Right ventricle myocardium superior (tissue), 1 donor: ENCODE data around the gene IL1RAPL1. TPM values are rescaled to one million over a fixed set of nuclear protein-coding genes. Genes with fewer than 3 reads are reported as not detected.

Source experiments
- ATAC-seq: fragments of 200-7000 bp; cut with Tn5 transposase; one replicate; pipeline ENCODE4 v1.9.1; 2020; ENCODE audit warnings: mild to moderate bottlenecking; ENCODE audit not compliant: poor library complexity
- DNase-seq: peaks from one replicate; pipeline ENCODE4 v3.0.0-alpha.2; 2020
- intact Hi-C: fragments of 100-400 bp; cut with DNase I; formaldehyde crosslinking; loops from one replicate; pipeline ENCODE4 v1.11.2; 2022
- total RNA-seq: library from RNA; stranded (reverse); fragmentation: NEBNext Ultra II Directional; extraction: Animal tissue kit (Norgen Biotek cat#: 25700); gene quantifications from one replicate; pipeline ENCODE4 v1.2.1, GENCODE V29; 2021
- donor health status: DM: no; HTN: yes; CAD: no; lungs with severe emphysema.

Gene IL1RAPL1
- total RNA-seq, 1 donor from 2014 or later, result 3.1 TPM

DNA sequence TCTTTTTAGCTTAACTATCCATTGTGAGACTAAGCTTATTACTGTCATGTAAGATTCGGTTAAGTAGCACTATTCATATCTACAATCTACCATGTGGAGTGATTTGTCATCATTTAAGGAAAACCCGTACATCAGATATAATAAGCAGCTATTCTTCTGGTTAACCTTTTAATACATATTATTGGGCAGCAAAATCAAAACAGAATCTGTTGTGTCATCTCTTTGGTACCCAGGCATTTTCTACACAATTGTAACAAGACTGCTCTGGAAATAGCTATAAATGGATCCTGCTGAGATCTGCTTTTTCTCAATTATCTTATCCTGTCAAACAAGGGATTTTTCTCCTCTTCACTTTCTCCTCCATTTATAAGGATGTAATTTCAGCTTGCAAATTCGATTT lies 1106.7 kb downstream of the IL1RAPL1 start:
- DNase-seq (no peak), ATAC-seq (no peak)
- intact Hi-C loops, result no loop called here

DNA sequence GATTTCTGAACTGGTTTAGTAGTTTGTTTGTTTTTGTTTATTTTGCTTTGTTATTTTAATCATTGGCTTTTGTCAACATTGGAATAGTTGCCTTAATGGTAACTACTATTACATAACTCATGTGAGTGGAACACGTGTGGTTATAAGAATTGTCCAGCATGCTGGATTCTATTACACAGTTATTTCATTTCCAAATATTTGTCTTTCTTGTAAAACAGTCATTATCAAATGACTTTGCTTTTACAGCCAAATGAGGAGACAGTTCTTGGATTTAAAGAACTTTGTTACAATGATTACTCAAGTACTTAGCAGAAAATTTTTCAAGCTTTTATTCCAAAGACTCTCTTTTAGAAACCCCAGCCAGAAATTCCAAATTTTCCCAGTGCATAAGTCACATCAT lies 1112.0 kb downstream of the IL1RAPL1 start:
- intact Hi-C loops, result no loop called here
- no peak for DNase-seq
- ATAC-seq, result no peak

DNA sequence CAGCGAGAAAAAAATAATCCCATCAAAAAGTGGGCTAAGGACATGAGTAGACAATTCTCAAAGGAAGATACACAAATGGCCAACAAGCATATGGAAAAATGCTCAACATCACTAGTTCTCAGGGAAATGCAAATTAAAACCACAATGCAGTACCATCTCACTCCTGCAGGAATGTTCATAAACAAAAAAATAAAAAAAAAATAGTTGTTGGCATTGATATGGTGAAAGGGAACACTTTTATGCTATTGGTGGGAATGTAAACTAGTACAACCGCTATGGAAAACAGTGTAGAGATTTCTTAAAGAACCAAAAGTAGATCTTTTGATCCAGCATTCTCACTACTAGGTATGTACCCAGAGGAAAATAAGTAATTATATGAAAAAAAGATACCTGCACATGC lies 1119.8 kb downstream of the IL1RAPL1 start:
- ATAC-seq (no peak), DNase-seq (no peak)
- intact Hi-C loops, result no loop called here

DNA sequence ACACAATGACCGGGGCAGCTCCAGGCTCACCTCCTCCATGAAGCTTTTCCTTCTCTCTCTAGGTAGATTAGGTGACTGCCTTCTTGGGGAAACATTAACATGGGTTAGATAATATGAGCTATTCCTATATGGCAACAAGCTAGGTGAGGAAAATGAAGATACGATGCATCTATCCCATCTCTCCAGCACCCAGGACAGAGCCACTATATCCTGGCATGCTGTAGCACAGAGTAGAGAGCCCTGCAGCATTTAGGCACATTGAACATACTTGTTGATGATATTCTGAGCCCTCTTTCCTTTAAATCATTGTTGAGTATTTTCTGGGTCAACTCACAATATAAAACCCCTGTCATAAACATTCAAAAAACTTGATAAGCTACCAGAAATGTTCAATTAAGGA lies 1133.9 kb downstream of the IL1RAPL1 start:
- ATAC-seq (no peak), DNase-seq (no peak)
- intact Hi-C loops, result no loop called here

DNA sequence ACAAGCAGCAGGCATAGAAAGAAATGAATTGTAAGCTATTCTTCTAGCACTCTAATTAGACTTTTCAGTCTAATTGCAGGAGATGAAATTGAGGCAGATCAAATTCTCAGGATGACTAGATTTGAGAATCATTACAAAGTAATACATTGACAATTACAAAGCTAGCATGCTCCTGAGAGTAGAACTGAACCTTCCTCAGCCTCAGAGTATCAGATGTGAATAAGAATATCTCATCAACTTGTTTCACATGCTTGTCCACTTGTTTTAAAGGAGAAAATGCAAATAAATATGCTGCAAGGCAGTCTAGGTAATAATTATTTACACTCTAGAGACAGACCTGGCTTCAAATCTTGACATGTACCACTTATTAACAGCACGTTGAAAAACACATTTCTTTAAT lies 1137.1 kb downstream of the IL1RAPL1 start:
- DNase-seq (no peak), ATAC-seq (no peak)
- intact Hi-C loops, result no loop called here

DNA sequence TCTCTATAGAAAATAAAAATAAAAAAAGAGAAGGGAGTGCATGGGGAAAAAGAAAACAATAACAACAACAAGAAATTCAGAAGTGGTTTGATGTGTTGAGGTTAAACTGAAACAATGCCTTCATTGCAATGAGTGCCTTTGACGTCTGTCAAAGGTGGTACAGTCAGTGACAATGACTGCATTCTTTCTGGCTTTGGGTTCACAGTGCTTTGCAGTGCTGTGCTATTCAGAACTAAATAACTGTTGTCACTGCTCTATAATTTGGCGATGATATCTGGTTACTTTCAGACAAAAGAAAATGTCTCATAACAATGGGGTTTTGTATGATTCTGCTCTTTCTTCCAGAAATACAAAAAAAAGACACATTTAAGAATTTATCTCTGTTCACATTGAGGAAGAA lies 1139.6 kb downstream of the IL1RAPL1 start:
- no peak for DNase-seq
- no peak for ATAC-seq
- intact Hi-C loops, result no loop called here

DNA sequence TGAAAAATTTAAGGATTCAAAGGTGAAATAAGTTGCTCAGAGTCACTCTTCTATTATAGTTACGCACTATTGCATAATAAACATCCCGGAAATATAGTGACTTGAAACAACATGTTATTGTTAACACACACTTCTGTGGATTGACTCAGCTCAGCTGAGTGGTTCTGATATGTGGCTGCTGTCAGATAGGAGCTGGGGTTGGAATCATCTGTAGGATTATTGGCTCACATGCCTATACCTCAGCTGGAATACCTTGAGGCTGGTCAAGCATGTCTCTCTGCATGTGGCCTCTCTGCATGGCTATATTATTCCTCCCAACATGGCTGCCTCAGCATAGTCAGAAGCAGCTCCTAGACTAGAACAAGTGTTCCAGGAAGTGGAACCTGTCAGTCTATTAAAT lies 1141.4 kb downstream of the IL1RAPL1 start:
- no peak for DNase-seq
- no peak for ATAC-seq
- intact Hi-C loops, result no loop called here

- DNase-seq, result no peak
- intact Hi-C loops, result no loop called here
- ATAC-seq, result no peak
Observed at GRCh38 chrX:29744966-29745365, 1157.7 kb downstream of the IL1RAPL1 start.

GRCh38 chrX:29746326-29746725 lies 1159.1 kb downstream of the IL1RAPL1 start:
- no peak for DNase-seq
- intact Hi-C loops, result no loop called here
- no peak for ATAC-seq

DNA sequence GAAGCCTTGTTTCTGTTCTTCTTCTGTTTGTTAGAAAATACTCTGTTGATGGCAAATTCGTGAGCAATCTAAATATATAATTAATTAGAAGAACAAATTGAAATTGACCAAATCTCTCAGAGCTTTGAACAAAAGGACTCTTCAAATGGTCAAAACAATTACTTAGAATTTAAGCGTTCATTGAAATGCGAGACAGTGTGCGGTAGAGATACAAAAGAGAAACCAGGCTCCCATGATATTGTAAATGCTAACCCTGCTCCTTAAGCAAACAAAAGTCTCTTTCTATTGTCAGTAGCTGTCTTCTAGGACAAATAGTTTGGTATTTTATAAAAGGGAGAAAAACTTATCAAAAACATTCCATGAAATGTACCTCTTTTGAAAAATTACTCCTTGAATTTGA lies 1174.8 kb downstream of the IL1RAPL1 start:
- no peak for DNase-seq
- intact Hi-C loops, result no loop called here
- ATAC-seq, result no peak

- no peak for ATAC-seq
- intact Hi-C loops, result no loop called here
- DNase-seq, result no peak
Observed at GRCh38 chrX:29775890-29776289, 1188.6 kb downstream of the IL1RAPL1 start.

DNA sequence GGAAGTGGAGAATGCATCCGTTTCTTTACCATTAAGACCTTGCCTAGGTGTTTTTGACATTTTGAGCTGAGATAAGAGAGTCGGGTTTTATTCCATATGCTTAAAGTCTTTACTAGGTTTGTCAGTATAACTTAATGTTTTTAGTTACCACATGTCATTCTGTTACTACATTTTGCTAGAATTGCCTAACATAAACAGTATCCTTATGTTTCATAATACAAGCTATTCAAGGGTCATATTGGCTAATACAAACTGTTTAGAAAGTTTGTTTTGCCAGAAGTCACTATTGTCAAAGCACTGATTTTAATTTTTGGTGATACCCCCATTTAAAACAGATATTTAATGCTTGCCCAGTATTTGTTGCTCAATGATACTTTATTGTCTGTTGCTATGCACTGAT lies 1200.4 kb downstream of the IL1RAPL1 start:
- intact Hi-C loops, result no loop called here
- ATAC-seq, result no peak
- no peak for DNase-seq

DNA sequence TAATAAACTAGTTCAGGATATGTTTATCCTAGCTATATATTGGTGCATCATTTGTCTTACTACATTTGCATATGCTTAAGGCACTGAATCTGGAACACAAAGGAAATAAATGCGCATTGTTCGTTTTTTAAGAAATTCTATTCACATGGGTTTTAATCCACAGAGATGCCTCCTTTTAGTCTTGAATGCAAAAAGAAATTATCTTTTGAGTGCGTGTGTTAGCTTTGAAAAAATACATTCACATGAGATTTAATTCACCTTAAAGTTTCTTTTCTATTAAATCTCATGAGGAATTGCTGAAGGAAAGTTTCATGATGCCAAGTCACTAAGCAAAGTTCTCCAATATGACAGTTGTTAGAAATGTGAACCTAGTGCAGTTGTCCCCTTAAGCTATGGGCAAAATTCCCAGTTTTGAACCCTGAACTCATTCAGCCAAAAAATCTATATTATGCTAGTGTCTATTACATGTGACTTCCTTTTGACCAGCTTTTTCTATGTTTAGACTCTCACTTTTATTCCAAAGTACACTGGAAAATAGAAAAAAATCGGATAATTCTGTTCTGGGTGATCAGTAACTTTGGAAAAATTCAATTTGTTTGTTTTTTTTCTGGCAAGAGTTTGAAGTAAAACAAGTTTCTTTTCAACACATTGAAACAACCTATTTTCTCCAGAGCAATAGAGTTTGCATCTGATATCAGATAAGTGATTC lies 1201.9 kb downstream of the IL1RAPL1 start:
- DNase-seq (no peak), ATAC-seq (no peak)
- intact Hi-C loops, result no loop called here

DNA sequence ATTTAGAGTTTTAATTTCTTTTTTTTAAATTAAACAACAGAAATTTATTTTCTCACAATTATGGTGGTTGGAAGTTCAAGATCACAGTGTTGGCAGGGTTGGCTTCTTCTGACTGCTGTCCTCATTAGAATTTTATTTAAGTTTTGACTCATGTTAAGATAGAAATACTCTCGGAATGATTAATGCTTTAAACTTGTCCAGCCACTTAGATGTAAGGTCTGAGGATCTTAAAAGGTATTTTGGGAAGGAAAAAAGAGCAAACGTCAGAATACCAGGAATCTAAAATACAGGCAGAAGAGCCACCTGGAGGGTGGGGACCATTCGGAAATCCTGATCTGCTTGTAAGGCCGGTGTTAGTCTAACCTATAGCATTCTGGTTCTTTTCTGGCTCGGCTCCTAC lies 1205.1 kb downstream of the IL1RAPL1 start:
- intact Hi-C loops, result no loop called here
- ATAC-seq, result no peak
- no peak for DNase-seq

- DNase-seq, result no peak
- ATAC-seq, result no peak
- intact Hi-C loops, result no loop called here
Observed at GRCh38 chrX:29797156-29797555, 1209.9 kb downstream of the IL1RAPL1 start.

GRCh38 chrX:29798469-29798868 lies 1211.2 kb downstream of the IL1RAPL1 start:
- intact Hi-C loops, result no loop called here
- no peak for ATAC-seq

DNA sequence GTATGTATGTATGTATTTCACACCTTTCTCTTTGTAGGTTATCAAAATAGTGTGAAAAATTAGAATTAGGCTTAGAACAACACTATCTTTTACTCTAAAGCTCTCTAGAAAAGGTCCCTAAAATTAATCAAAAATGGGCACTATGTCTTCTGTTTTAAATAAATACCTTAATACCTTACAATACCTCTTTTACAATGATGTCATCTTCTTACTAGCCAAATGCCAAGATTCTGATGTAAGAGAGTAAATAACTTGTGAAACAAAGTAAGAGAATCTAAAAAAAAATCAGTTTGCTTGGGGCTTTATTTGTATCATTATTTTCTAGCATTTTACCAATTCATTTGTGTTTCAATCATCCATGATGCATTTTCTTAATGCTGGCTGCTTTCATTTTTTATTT lies 1225.9 kb downstream of the IL1RAPL1 start:
- intact Hi-C loops, result no loop called here
- no peak for ATAC-seq
- no peak for DNase-seq

More at GRCh38 chrX:29798469-29798868, 1211.2 kb downstream of the IL1RAPL1 start:
- no peak for DNase-seq

DNA sequence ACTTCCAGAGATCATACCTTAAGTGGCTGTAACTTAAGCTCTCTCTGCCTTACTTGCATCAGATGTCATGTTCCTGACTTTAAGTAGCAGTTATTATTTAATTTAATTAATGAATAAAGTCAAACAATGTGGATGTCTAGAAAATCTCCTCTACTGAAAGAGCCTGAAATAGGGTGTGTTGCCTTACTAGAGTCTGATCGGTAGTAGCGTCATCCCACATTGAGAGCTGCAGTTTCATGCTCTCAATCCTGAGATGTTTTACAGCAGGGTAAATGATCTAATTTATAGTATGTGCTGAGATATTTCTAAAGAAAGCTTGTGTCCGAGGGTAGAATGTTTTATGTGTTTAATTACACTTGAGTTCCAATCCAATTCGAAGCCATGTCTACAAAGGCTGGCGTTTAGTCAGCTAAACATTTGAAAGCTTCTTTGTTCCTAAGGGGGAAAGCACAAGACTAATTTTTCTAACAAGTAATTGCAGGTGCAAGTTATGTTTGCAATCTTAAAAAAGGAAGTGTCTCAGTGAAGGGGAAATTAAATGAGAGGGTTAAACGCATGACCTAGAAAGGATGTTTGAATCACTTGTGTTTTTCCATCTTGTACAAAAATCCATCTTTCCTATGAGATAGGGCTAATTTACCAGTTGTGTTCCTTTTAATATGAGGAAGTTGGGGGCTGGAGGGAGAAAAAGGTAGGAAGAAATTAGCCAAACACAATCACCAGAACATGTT lies 1237.1 kb downstream of the IL1RAPL1 start:
- ATAC-seq, result no peak
- DNase-seq, result no peak
- intact Hi-C loops, result no loop called here

DNA sequence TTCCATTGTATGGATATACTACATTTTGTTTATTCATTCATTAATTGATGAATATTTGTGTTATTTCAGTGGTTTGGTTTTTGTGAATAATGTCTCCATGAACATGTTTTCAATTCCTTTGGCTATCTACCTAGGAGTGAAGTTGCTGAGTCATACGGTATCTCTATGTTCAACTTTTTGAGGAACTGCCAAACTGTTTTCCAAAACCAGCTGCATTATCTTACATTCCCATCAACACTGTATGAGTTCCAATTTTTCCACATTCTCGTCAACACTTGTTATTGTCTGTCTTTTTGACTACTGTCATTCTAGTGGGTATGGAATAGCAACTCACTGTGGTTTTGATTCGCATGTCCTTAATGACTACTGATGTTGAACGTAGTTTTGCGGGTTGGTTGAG lies 1239.5 kb downstream of the IL1RAPL1 start:
- ATAC-seq (no peak), DNase-seq (no peak)
- intact Hi-C loops, result no loop called here

DNA sequence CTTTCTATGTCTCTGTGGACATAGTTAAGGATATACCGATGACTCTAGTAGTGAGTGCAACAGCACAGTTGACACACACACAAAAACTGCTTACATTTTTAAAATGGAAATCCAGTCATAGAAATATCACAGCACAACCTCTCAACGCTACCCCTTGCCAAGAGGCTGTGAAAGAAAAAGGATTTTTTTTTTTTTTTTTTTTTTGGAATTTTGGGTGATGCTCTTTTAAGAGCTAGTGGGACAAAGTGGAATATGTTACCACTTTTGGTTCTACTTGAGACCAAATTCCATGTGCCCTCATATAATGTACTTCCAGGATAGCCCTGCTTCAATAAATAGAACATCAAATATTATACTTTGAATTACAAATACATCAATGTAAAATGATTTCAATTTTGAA lies 1247.1 kb downstream of the IL1RAPL1 start:
- intact Hi-C loops, result no loop called here
- DNase-seq (no peak), ATAC-seq (no peak)

- ATAC-seq (no peak), DNase-seq (no peak)
- intact Hi-C loops, result no loop called here
Observed at GRCh38 chrX:29834764-29835163, 1247.5 kb downstream of the IL1RAPL1 start.
